GM12878 (cell line): Measurements from ENCODE around the gene PPP1R14B. TPM values are rescaled to one million over a fixed set of nuclear protein-coding genes. Genes with fewer than 3 reads are reported as not detected.

ENCODE experiments used
- ATAC-seq: fragments of 200-7000 bp; cut with Tn5 transposase; 3 replicates; pipeline ENCODE4 v1.9.1; 2020; ENCODE audit warnings: mild to moderate bottlenecking, moderate library complexity
- BruUV-seq: library from RNA; stranded (reverse); fragments of 400-500 nt; replicated peaks from 2 replicates; lab custom pipeline; 2021; lab: Mats Ljungman, UMichigan
- CTCF ChIA-PET: fragments of 300-600 bp; sonication (Branson Sonifier 250); formaldehyde crosslinking; extraction: SDS; loops from one replicate; lab custom pipeline; 2021; ENCODE audit warnings: inconsistent platforms; lab: Yijun Ruan, JAX
- POLR2A ChIA-PET: fragments of 350-600 bp; formaldehyde crosslinking; extraction: SDS; loops from one replicate; lab custom pipeline; 2021; ENCODE audit warnings: inconsistent platforms; lab: Charles Lee
- RAD21 ChIA-PET: fragments of 300-600 bp; sonication (Branson Sonifier 250); formaldehyde crosslinking; loops from one replicate; lab custom pipeline; 2023; ENCODE audit warnings: antibody characterized with exemption; ENCODE audit not compliant: unreplicated experiment; lab: Charles Lee
- SMC1A ChIA-PET: fragments of 300-600 bp; sonication (Branson Sonifier 250); formaldehyde crosslinking; loops from one replicate; lab custom pipeline; 2023; ENCODE audit not compliant: unreplicated experiment, uncharacterized antibody; lab: Charles Lee
- DNase-seq: peaks from one replicate; pipeline ENCODE4 v3.0.0-alpha.2; 2011; ENCODE audit warnings: low read depth, low spot score
- FAIRE-seq: peaks from 3 replicates; lab custom pipeline; 2011; peaks lifted over from hg19 to GRCh38; lab: Jason Lieb, UNC
- H2AFZ ChIP-seq: 2 replicates; pipeline ENCODE4 v1.6.0; 2011; ENCODE audit warnings: low read depth, low read length, control low read depth; ENCODE audit not compliant: control insufficient read depth
- H3K27ac ChIP-seq: 2 replicates; pipeline ENCODE4 v1.5.1; 2011; ENCODE audit warnings: control low read depth; ENCODE audit not compliant: control insufficient read depth, insufficient read depth
- H3K27me3 ChIP-seq, 2 experiments: replicated peaks in 1 of 2; 2 replicates each; pipeline versions ENCODE4 v1.6.0 to v1.6.1; 2011; ENCODE audit warnings: low read length in 1 of 2; ENCODE audit not compliant: control insufficient read depth in 2 of 2, insufficient read depth in 2 of 2
- H3K36me3 ChIP-seq, 2 experiments: 2 replicates each; pipeline ENCODE4 v1.5.1; 2011; ENCODE audit warnings: low read length in 1 of 2; ENCODE audit not compliant: control insufficient read depth in 2 of 2, insufficient read depth in 2 of 2
- H3K4me1 ChIP-seq: 2 replicates; pipeline ENCODE4 v1.6.1; 2011; ENCODE audit warnings: mild to moderate bottlenecking, low read length, moderate library complexity, mixed read lengths; ENCODE audit not compliant: control insufficient read depth, insufficient read depth
- H3K4me2 ChIP-seq: 2 replicates; pipeline ENCODE4 v1.6.0; 2011; ENCODE audit warnings: control low read depth; ENCODE audit not compliant: control insufficient read depth, insufficient read depth
- H3K4me3 ChIP-seq: fragments of 200-600 bp; sonication (generic); 2 replicates; pipeline ENCODE4 v1.5.1; 2016
- H3K79me2 ChIP-seq: 2 replicates; pipeline ENCODE4 v1.6.0; 2011; ENCODE audit warnings: low read length; ENCODE audit not compliant: control insufficient read depth, insufficient read depth
- H3K9ac ChIP-seq: 2 replicates; pipeline ENCODE4 v1.8.0; 2011; ENCODE audit warnings: low read length, control low read depth, mixed read lengths; ENCODE audit not compliant: control insufficient read depth, insufficient read depth
- H3K9me3 ChIP-seq: replicated peaks from 3 replicates; pipeline ENCODE4 v1.5.1; 2011; ENCODE audit warnings: mild to moderate bottlenecking, low read length; ENCODE audit not compliant: control insufficient read depth, insufficient read depth
- H4K20me1 ChIP-seq: 2 replicates; pipeline ENCODE4 v1.6.0; 2011; ENCODE audit not compliant: control insufficient read depth, insufficient read depth
- GABPA ChIP-seq: IDR thresholded peaks from 2 replicates; pipeline ENCODE4 v1.6.1; 2014; ENCODE audit warnings: antibody characterized with exemption, low read depth, mild to moderate bottlenecking, inconsistent platforms
- HDGF ChIP-seq: fragments of 450-650 bp; IDR thresholded peaks from 2 replicates; pipeline ENCODE4 v1.6.1; 2016; ENCODE audit warnings: antibody characterized with exemption
- MTA2 ChIP-seq: fragments of 450-650 bp; IDR thresholded peaks from 2 replicates; pipeline ENCODE4 v1.6.1; 2016; ENCODE audit warnings: low read depth, mild to moderate bottlenecking, moderate library complexity
- RFX5 ChIP-seq: IDR thresholded peaks from 2 replicates; pipeline ENCODE4 v1.6.1; 2011; ENCODE audit warnings: low read depth, low read length, improper control_type of control experiment
- SMAD1 ChIP-seq: fragments of 450-650 bp; IDR thresholded peaks from 2 replicates; pipeline ENCODE4 v1.6.1; 2018; ENCODE audit warnings: mild to moderate bottlenecking, low read depth; ENCODE audit not compliant: partially characterized antibody
- SREBF2 ChIP-seq: IDR thresholded peaks from 2 replicates; pipeline ENCODE4 v1.6.1; 2012; ENCODE audit warnings: mild to moderate bottlenecking, low read length
- SRF ChIP-seq, 2 experiments: IDR thresholded peaks; 2 replicates each; pipeline ENCODE4 v1.6.1; 2011; ENCODE audit warnings: low read depth in 2 of 2, low read length in 2 of 2, mild to moderate bottlenecking in 1 of 2, moderate library complexity in 1 of 2
- USF2 ChIP-seq: IDR thresholded peaks from 2 replicates; pipeline ENCODE4 v1.6.1; 2011; ENCODE audit warnings: low read depth, low read length, improper control_type of control experiment, borderline replicate concordance
- ZBTB4 ChIP-seq: fragments of 450-650 bp; formaldehyde crosslinking; IDR thresholded peaks from 2 replicates; pipeline ENCODE4 v1.4.0; 2022; ENCODE audit warnings: mild to moderate bottlenecking, moderate library complexity
- ZNF687 ChIP-seq: fragments of 450-650 bp; IDR thresholded peaks from 2 replicates; pipeline ENCODE4 v1.6.1; 2017; ENCODE audit warnings: mild to moderate bottlenecking, moderate library complexity
- ZZZ3 ChIP-seq: IDR thresholded peaks from 2 replicates; pipeline ENCODE4 v1.6.1; 2011; ENCODE audit warnings: low read depth; ENCODE audit not compliant: control insufficient read depth, insufficient read length
- WGBS: methylation state at CpG from one replicate; pipeline ENCODE4 v1.1.6; 2016; ENCODE audit warnings: low lambda C conversion rate; ENCODE audit not compliant: insufficient replicate concordance, insufficient coverage; ENCODE audit errors: missing lambda C conversion rate; 5-methylcytosine and 5-hydroxymethylcytosine counted together
- in situ Hi-C: fragments of 300-500 bp; cut with MboI; formaldehyde crosslinking; loops from 9 replicates; pipeline ENCODE4 v1.14.3; 2018; ENCODE audit warnings: mixed read lengths
- intact Hi-C: fragments of 100-400 bp; cut with micrococcal nuclease; formaldehyde crosslinking; loops from one replicate; pipeline ENCODE4 v1.14.2; 2022; ENCODE audit not compliant: unreplicated experiment
- polyA plus RNA-seq, 11 experiments: library from polyadenylated mRNA; depleted of rRNA in 4 of 11; unstranded in 6 of 11; stranded (reverse) in 5 of 11; fragments of >200 nt; fragmentation: Nextera tagmentation in 4 of 11; fragmentation: Illumina TruSeq in 1 of 11; extraction: Ambion mirVana in 4 of 11; extraction: Trizol in 1 of 11; gene quantifications; 1 replicate in 1 of 11; 2 replicates in 10 of 11; pipeline versions ENCODE4 v1.2.1 to v1.2.3, GENCODE V29; 2011 to 2016; ENCODE audit warnings: inconsistent platforms in 2 of 11, missing spikeins in 2 of 11, low read depth in 1 of 11
- total RNA-seq, 4 experiments: library from RNA; depleted of rRNA in 3 of 4; stranded (reverse); fragments of >200 nt in 3 of 4; fragmentation: Illumina TruSeq in 1 of 4; extraction: Trizol in 1 of 4; gene quantifications; 2 replicates each; pipeline versions ENCODE4 v1.2.1 to v1.2.3, GENCODE V29; 2013 to 2021
- TF ChIP-seq, protein P1 (sequence below): fragments of 150-350 bp; IDR thresholded peaks from 2 replicates; pipeline ENCODE4 v1.6.1; 2016; ENCODE audit warnings: low read depth, low read length

The PPP1R14B gene
- total and polyA plus RNA-seq, 10 of the 15 experiments (the other 5 are each of a cell fraction or from before 2014, with no cell fraction given): 8.4 to 283 (median 124) TPM

DNA sequence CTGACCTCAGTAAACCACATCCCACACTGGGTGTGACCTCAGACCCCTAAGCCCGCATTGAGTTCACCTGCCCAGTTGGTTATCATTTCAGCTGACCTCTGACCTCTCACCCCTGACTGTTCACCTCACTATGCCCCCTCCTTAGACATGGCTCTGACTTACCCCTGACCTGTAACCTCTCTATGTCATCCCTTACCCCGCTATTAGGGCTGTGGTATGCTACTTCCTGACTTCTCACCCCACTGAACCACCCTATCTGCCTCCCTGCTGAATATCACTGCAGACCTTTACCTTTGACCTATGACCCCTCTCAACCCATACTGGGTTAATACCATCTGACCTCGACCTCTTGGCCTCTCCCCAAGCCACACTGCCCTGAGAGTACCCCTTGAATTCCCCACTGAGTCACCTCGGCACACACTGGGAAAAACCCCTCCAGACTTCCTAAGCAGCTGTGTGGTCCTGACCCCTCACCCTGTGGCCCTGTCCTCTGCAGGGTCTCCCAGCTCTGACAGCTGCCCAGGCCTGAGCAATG is 12.9 kb upstream of the PPP1R14B start:
- Histone ChIP-seq H3K9me3 (no peaks in the 10 kb centered on the region), H3K4me3 (no peak overlapping the region), H4K20me1 (no peaks in the 10 kb centered on the region), H3K4me2 (no peak overlapping the region), H3K79me2 (no peaks in the 10 kb centered on the region), H3K4me1 (peaks cover 11% of the 10 kb centered on the region), H3K36me3 (peaks cover 0 to 5% of the 10 kb centered on the region in 2 experiments; a peak in 2 of 4 replicates), H3K27me3 (no peaks in the 10 kb centered on the region), H3K9ac (no peak overlapping the region), H2AFZ (no peak overlapping the region), H3K27ac (peak overlapping the region; percentile 17; the same call in 1 of the 2 replicates)
- ChIA-PET RAD21 (no interaction called here), SMC1A (interaction anchor here (0.5 kb wide), 1 partner anchor 36 kb away, joined by 4 read pairs; no protein-coding TSS in a partner anchor), POLR2A (interaction anchor here (0.8 to 1.9 kb wide), 4 partner anchors 8 to 15 kb away, joined by 3 to 7 read pairs (median 4); partner anchors contain the start of gene PPP1R14B), CTCF (no interaction called here)
- in situ Hi-C loops: no loop called here
- FAIRE-seq (peak; percentile 41), ATAC-seq (peak; percentile 71), DNase-seq (no peak)
- intact Hi-C loops: no loop called here
- 11% methylated on average over 4 of the region's 4 CpGs for WGBS
- no TSS peak for BruUV-seq
- no peak for TF ChIP-seq ZBTB4 (CRISPR knock-in tag)
- no peak for TF ChIP-seq SREBF2
- no peak for TF ChIP-seq GABPA
- no peak for TF ChIP-seq RFX5
- TF ChIP-seq, protein P1, sequence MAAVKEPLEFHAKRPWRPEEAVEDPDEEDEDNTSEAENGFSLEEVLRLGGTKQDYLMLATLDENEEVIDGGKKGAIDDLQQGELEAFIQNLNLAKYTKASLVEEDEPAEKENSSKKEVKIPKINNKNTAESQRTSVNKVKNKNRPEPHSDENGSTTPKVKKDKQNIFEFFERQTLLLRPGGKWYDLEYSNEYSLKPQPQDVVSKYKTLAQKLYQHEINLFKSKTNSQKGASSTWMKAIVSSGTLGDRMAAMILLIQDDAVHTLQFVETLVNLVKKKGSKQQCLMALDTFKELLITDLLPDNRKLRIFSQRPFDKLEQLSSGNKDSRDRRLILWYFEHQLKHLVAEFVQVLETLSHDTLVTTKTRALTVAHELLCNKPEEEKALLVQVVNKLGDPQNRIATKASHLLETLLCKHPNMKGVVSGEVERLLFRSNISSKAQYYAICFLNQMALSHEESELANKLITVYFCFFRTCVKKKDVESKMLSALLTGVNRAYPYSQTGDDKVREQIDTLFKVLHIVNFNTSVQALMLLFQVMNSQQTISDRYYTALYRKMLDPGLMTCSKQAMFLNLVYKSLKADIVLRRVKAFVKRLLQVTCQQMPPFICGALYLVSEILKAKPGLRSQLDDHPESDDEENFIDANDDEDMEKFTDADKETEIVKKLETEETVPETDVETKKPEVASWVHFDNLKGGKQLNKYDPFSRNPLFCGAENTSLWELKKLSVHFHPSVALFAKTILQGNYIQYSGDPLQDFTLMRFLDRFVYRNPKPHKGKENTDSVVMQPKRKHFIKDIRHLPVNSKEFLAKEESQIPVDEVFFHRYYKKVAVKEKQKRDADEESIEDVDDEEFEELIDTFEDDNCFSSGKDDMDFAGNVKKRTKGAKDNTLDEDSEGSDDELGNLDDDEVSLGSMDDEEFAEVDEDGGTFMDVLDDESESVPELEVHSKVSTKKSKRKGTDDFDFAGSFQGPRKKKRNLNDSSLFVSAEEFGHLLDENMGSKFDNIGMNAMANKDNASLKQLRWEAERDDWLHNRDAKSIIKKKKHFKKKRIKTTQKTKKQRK: no peak
- TF ChIP-seq USF2: no peak
- TF ChIP-seq MTA2: peak; percentile 75
- peak; percentile 79 for TF ChIP-seq ZNF687
- TF ChIP-seq SMAD1: no peak
- TF ChIP-seq SRF (IDR thresholded peaks at IDR 0.05; ENCODE audit: low read depth in 2 of 2, low read length in 2 of 2): no peak
- TF ChIP-seq HDGF: peak; percentile 28; the same call in 1 of the 2 replicates
- TF ChIP-seq ZZZ3: no peak
